Uterus (tissue), 2 donors: ENCODE measurements around the gene NUBPL.

Source experiments
- CTCF ChIP-seq, 4 experiments: fragments of 200-600 bp in 2 of 4; fragments of 450-650 bp in 2 of 4; sonication (generic) in 2 of 4; IDR thresholded peaks; one replicate each; pipeline ENCODE4 v1.5.1; 2016 to 2019; ENCODE audit warnings: antibody characterized with exemption in 4 of 4, mild to moderate bottlenecking in 2 of 4, moderate library complexity in 1 of 4
- POLR2A ChIP-seq, 2 donors: fragments of 450-650 bp; IDR thresholded peaks; one replicate each; pipeline ENCODE4 v1.6.1; 2016; ENCODE audit warnings: antibody characterized with exemption in 2 of 2, mild to moderate bottlenecking in 1 of 2, moderate library complexity in 1 of 2

GRCh38 chr14:31582836-31583452 lies 21.7 kb downstream of the NUBPL start:
- TF ChIP-seq CTCF (IDR thresholded peaks at IDR 0.05) (no peak), POLR2A (IDR thresholded peaks at IDR 0.05) (no peak)
